Esophagus squamous epithelium (tissue), 4 donors: Measurements from ENCODE around the gene NOD1.

Source experiments
- CTCF ChIP-seq, 6 experiments: fragments of 450-650 bp in 4 of 6; fragments of 200-600 bp in 2 of 6; sonication (generic) in 2 of 6; IDR thresholded peaks; one replicate each; pipeline ENCODE4 v1.5.1; 2016 to 2019; ENCODE audit warnings: antibody characterized with exemption in 6 of 6, mild to moderate bottlenecking in 4 of 6, moderate library complexity in 4 of 6
- POLR2A ChIP-seq, 4 donors: fragments of 450-650 bp; IDR thresholded peaks; one replicate each; pipeline ENCODE4 v1.6.1; 2017; ENCODE audit warnings: antibody characterized with exemption in 4 of 4, mild to moderate bottlenecking in 4 of 4, moderate library complexity in 3 of 4

- TF ChIP-seq CTCF (IDR thresholded peaks at IDR 0.05) (no peak), POLR2A (IDR thresholded peaks at IDR 0.05) (no peak)
These were observed 5.5 kb downstream of the NOD1 start for GRCh38 chr7:30472784-30473775.
